DMS 273 (cell line): ENCODE data around the gene NEDD4.
"Not testable (repeated sequence)": the region's sequence is repeated elsewhere in the genome, so short reads cannot be mapped to it uniquely, and the experiment has no call there.

Experiments used
- DNase-seq: peaks from one replicate; lab custom pipeline; 2025; ENCODE audit not compliant: unreplicated experiment; lab: John Stamatoyannopoulos, UW

Gene NEDD4

GRCh38 chr15:55959744-55960447, 33.5 kb downstream of the NEDD4 start:
- DNase-seq: no peak

GRCh38 chr15:55958349-55958748, 35.1 kb downstream of the NEDD4 start:
- no peak for DNase-seq

- DNase-seq: no peak
Measured at GRCh38 chr15:55954862-55955605, 38.4 kb downstream of the NEDD4 start.

- DNase-seq: not testable (repeated sequence)
Measured at GRCh38 chr15:55952501-55953274, 40.7 kb downstream of the NEDD4 start.

GRCh38 chr15:55944606-55945005, 48.8 kb downstream of the NEDD4 start:
- DNase-seq: not testable (repeated sequence)

GRCh38 chr15:55942332-55942731, 51.1 kb downstream of the NEDD4 start:
- no peak for DNase-seq

GRCh38 chr15:55937040-55937439, 56.4 kb downstream of the NEDD4 start:
- no peak for DNase-seq

- peak; percentile 14 for DNase-seq
Measured at GRCh38 chr15:55928955-55929354, 64.5 kb downstream of the NEDD4 start.

- no peak for DNase-seq
Measured at GRCh38 chr15:55921744-55922143, 71.7 kb downstream of the NEDD4 start.

- DNase-seq: peak; percentile 55
Measured at GRCh38 chr15:55917881-55918296, 75.5 kb downstream of the NEDD4 start.

GRCh38 chr15:55916666-55917409, 76.6 kb downstream of the NEDD4 start:
- no peak for DNase-seq

GRCh38 chr15:55915876-55916567, 77.4 kb downstream of the NEDD4 start:
- DNase-seq: no peak

GRCh38 chr15:55915221-55915620, 78.2 kb downstream of the NEDD4 start:
- no peak for DNase-seq

GRCh38 chr15:55914446-55914845, 79.0 kb downstream of the NEDD4 start:
- no peak for DNase-seq

- no peak for DNase-seq
Measured at GRCh38 chr15:55912982-55913381, 80.4 kb downstream of the NEDD4 start.

GRCh38 chr15:55909036-55909811, 84.2 kb downstream of the NEDD4 start:
- no peak for DNase-seq

- no peak for DNase-seq
Measured at GRCh38 chr15:55907797-55908196, 85.6 kb downstream of the NEDD4 start.

GRCh38 chr15:55902981-55903380, 90.4 kb downstream of the NEDD4 start:
- DNase-seq: no peak

GRCh38 chr15:55900019-55900418, 93.4 kb downstream of the NEDD4 start:
- DNase-seq: no peak

- DNase-seq: no peak
Measured at GRCh38 chr15:55899537-55899936, 93.9 kb downstream of the NEDD4 start.
